Activated CD8-positive, alpha-beta memory T cell treated with anti-CD3 and anti-CD28 coated beads, Interleukin-2, amount 50 U/mL, for 24 hours (primary cell): ENCODE measurements around the gene FBXL4.

Experiments
- DNase-seq: peaks from one replicate; pipeline ENCODE4 v3.0.0-alpha.2; 2020; ENCODE audit errors: extremely low read depth

FBXL4 gene

GRCh38 chr6:98880486-98880885 is 67.3 kb downstream of the FBXL4 start:
- no peak for DNase-seq

GRCh38 chr6:98877250-98877649 is 70.5 kb downstream of the FBXL4 start:
- no peak for DNase-seq

GRCh38 chr6:98875375-98875774 is 72.4 kb downstream of the FBXL4 start:
- no peak for DNase-seq

GRCh38 chr6:98871821-98872220 is 75.9 kb downstream of the FBXL4 start:
- no peak for DNase-seq

GRCh38 chr6:98871057-98871456 is 76.7 kb downstream of the FBXL4 start:
- no peak for DNase-seq

- no peak for DNase-seq
Measured at GRCh38 chr6:98864497-98864896, 83.2 kb downstream of the FBXL4 start.

GRCh38 chr6:98848539-98849242 is 99.1 kb downstream of the FBXL4 start:
- DNase-seq = no peak

GRCh38 chr6:98847779-98848538 is 99.8 kb downstream of the FBXL4 start:
- DNase-seq = no peak

GRCh38 chr6:98847416-98847778 is 100.3 kb downstream of the FBXL4 start:
- no peak for DNase-seq

- no peak for DNase-seq
Measured at GRCh38 chr6:98846021-98846380, 101.7 kb downstream of the FBXL4 start.

GRCh38 chr6:98845211-98846020 is 102.3 kb downstream of the FBXL4 start:
- DNase-seq = peak; percentile 23

- no peak for DNase-seq
Measured at GRCh38 chr6:98844244-98845210, 103.2 kb downstream of the FBXL4 start.

GRCh38 chr6:98843271-98844243 is 104.2 kb downstream of the FBXL4 start:
- DNase-seq = no peak

GRCh38 chr6:98842342-98843180 is 105.2 kb downstream of the FBXL4 start:
- no peak for DNase-seq

GRCh38 chr6:98841621-98842341 is 106.0 kb downstream of the FBXL4 start:
- no peak for DNase-seq

GRCh38 chr6:98840996-98841513 is 106.7 kb downstream of the FBXL4 start:
- DNase-seq = no peak

- no peak for DNase-seq
Measured at GRCh38 chr6:98840385-98840784, 107.4 kb downstream of the FBXL4 start.

GRCh38 chr6:98839781-98840361 is 107.9 kb downstream of the FBXL4 start:
- DNase-seq = no peak
